Stimulated activated CD8-positive, alpha-beta memory T cell treated with anti-CD3 and anti-CD28 coated beads, Interleukin-7, amount 100 ng/mL, for 48 hours (primary cell): Measurements from ENCODE around the gene IFNK.

Experiments
- DNase-seq, 2 donors: peaks; one replicate each; pipeline ENCODE4 v3.0.0-alpha.2; 2020; ENCODE audit warnings: low read depth in 1 of 2; ENCODE audit errors: extremely low read depth in 1 of 2

Gene IFNK

GRCh38 chr9:27510780-27511179 is 13.3 kb upstream of the IFNK start:
- DNase-seq = no peak

DNA sequence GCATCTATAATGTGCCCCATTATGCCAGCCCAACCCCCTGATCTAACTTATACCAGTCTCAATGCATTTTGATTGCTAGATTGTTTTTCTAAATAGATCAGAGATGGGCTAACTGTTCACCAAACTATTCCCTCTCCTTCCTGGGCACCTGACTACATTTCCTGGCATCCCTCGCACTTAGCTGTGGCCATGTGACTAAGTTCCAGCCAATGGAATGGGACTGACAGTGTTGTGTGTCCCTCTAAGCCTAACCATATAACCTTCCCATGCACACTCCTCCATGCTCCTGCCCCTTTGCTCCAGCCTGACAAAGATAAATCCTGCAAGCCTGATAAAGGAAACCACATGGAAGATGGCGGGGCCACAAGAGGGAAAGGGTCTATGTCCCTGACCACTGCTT is 12.3 kb upstream of the IFNK start:
- no peak for DNase-seq

DNA sequence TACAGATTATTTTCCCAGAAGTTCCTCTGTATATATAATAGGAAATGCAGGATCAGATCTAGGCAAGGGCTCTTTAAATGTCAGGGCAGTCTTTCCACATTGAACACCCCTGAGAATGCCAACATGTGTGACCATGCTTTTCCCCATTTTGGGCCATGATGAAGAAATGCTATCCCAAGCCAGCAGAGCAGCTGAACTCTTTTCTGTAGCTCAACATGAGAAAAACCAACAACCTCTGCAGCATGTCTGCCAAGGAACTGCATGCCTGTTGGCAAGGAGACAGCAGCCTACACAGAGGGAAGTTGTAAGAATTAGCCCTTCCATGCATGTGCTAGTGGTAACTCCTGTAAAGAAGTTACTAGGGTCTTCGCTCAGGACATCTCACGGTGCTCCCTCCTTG is 9.5 kb upstream of the IFNK start:
- DNase-seq = no peak

GRCh38 chr9:27518006-27518405 is 6.1 kb upstream of the IFNK start:
- DNase-seq = no peak

DNA sequence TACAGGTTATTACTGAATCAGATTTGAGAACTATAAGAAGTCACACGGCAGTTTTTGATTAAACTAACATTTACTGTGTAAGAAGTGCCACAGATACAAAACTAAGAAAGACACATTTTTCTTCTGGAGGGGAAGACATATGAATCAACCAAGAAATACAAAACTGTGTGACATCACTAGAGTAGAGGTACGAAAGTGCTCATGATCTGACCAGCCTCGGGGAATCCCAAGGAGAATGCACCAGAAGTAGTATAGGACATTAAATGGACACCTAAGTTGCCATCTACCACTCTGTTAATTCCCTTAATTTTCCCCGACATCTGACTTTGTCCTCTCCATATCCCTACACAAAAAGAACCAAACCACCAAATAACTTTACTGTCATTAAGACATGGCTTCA is 5.3 kb upstream of the IFNK start:
- no peak for DNase-seq

GRCh38 chr9:27519466-27520465 is 4.3 kb upstream of the IFNK start:
- DNase-seq = no peak

DNA sequence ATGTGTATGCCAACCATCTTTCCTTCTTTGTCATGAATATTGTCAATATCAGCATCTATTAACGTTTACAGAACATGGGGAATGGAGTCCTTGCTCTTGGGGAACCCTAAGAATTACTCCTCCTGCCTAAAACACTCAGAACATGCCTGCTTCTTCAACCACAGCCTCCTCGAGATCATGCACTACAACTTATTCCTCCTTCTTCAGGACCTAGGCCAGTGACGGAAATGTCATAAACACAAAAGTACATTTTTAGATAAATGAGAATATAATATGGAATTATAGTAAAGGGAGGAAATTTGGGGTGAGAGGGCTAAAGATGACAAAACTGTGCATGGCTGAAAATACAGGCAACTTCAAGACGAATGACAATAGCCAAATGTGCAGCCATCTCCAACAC is 3.1 kb upstream of the IFNK start:
- DNase-seq = no peak

- DNase-seq = no peak
These were observed 949 bp upstream of the IFNK start for GRCh38 chr9:27523141-27523540.

- no peak for DNase-seq
These were observed 3.6 kb downstream of the IFNK start for GRCh38 chr9:27527702-27528075.

DNA sequence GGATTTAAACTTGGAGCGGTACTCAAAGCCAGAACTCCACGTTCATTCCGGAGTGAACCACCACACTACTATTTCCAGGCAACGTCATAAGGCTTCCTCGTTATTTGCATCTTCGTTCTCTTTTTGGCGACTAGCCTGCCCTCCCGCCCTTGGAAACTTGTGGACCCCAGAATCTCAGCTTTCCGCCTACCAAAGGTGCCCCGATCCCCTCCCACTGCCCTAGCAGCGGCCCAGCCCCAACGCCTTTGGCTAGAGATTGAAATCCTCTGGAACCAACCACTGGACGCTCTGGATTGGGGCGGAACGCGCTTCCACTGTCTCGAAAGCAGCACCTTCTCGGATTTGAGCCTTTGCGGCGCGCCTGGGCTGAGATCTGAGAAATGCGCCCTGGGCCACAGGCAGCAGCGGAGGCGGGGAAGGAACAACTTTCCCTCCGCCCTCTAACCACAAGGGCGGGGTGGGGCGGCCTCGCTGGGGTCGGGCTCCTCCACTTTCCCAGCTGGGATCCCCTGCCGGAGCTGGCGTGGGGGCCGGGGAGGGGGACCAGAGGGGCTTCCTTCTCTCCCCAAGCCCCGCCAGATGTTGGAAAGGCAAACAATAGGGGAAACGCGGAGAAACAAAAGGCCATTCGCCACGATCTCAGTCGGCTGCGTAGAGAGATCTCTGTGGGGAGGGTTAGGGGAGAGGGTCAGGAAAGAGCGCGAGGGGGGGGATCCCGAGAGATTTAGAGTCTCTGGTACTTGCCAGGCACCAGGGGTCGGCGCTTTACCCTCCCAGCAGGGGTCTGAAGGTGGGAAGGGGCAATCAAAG is 4.2 kb downstream of the IFNK start:
- DNase-seq = peak in 1 of 2 donors; percentile 30

DNA sequence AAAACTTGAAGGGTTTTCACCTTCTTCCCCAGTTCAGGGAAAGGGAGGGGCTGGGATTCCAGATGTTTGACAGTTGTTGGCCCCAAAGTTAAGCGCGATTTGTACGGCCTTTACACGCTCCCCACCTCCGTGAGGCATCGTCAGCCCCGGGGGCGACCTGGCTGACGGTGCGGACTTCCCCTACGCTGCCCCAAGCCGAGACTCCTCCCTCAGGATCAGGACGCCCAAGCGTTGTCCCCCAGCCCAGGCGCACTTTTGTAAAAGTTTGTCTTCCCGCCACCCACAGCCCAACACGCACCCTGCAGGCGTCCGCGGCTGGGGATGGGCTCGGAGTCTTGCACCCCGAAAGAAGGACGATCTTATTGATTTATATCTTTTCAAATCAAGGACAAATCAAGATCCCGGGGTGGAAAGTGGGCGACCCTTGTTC is 4.8 kb downstream of the IFNK start:
- DNase-seq = peak; percentile 37 to 44

GRCh38 chr9:27529316-27530278 is 5.5 kb downstream of the IFNK start, which contains the start of gene MOB3B:
TSS of gene MOB3B (minus strand) at chr9:27529814. CDS start at chr9:27455550, 74,264 bp downstream.
- peak; percentile 60 for DNase-seq

DNA sequence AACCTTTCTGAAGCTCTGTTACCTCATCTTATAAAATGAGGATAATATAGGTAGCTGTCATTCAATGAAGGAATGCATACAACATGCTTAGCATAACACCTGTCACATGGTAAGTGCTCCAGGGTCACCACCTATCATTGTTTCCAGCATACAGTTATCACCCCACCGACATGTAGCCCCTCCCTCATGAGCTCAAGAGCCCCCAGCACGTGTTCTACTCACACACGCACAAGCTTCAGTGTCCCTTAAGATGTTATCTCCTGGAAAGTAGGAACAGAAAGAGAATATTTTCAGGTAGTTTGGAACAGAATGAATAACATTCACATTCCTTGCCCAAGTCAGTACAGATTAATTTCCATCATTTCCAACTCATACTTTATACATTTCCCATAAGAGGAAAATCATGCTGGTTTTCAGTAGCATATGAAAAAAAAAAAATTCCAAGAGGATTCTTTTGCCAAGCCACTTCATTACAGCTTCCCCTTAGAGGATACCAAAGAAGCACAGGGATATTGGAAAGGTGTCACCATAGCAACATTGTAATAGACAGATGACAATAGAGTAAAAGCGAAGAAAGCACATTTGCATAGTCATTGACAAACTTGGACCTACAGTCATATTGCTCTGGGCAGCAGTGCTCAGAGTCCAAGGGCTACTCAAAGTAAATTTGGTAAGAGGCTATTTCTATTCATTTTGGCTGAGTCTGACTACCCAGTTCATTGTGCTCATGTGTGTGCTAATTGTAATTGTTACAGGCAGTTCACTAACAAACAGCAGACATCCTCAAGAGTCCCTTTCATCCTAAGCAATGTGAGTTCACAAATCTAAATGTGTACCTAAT is 7.0 kb downstream of the IFNK start:
- DNase-seq = no peak

DNA sequence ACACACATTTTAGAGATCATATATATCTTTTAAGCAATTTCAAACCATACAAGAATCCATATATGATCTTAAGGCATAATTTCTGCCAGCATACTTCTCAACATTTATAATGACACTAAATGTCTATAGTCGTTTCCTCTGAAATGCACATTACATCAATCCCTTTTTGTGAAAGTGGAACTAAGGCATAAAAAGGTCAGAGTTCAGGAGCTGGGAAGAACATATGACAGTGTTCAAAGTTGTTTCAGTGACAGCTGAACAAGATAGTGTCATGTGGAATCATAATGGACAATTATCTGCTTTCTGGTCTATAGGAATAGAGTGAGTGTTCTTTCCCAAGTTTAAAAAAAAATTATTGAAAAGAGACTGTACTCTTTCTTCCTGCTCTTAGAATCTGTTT is 8.0 kb downstream of the IFNK start:
- no peak for DNase-seq

GRCh38 chr9:27533311-27533710 is 9.2 kb downstream of the IFNK start:
- no peak for DNase-seq

DNA sequence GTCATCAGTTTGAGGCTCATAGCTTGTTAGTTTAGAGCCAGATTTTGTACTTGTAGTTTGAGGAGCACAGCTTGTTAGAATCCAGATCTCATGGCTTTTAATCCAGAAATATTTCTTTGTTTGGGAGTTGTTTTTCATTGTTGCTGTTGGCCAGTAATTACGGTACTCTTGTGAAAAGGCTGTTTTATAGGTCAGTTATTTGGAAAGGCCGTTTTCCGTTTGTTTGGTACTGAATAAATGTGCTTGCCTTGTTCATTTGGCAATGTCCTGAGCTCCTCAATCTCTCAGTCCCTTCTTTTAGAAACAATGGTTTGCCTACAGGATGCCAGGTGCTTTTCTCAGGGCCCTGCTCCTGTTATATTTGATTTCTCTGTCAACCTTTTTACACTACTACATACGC is 10.0 kb downstream of the IFNK start:
- no peak for DNase-seq

DNA sequence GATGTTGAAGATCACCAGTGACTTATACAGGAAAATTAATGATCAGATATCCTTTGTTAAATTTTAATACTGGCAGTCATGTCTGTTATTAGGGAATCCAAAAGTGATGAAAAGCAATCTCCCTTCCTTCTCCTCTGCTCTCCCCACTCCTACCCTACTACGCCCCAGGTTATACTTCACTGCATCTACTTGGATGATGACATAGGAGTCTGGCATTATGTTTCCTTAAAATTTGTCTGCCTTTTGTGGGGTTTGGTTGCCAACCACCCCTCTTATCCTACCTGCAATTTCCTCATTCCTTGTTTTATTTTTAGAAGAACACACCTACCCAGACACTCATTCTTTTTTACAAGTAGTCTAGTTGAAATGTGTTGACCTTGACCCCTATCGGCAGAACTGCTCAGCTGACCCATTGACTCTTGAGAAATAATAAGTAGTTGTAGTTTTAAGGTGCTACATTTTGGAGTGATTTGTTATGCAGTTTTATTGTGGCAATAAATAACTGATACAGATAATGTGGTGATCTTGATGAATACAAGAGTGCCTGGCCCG is 10.6 kb downstream of the IFNK start:
- DNase-seq = no peak

DNA sequence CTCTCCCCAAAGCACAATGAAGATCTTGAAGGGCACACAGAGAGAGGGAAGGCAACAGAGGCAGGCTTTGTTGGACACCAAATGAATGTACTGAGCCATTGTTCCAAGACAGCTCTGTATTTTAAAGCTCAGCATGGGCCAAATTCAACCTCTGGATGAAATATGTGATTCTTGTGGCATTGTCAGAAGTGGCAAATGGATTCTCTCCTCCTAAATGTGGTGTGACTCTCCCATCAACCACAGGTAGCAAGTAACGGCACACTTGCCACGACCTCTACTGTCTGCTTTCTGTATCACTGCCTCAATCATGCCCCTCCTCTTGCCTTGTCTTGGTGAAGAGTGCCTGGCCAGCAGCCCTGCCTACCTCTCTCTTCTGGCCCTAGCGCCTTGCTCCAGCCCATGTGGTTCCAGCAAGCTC is 11.6 kb downstream of the IFNK start:
- no peak for DNase-seq

DNA sequence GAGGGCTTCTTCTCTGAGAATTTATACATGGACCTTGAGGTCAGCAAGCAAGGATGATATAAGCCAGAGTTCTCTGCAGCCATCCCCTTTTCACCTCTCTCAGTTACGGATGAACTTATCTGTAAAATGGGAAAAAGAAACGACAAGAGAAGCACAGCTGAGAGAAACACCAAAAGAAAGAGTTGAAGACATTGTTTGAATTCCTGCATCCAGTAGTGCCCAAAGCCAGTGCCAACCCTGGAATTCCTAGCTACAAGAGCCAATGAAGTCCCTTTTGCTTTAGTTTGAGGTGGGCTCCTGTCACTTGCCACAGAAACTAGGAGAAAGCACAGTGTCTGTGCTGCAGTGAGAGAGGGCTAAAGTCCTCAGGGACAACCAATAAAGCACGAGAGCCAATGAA is 12.1 kb downstream of the IFNK start:
- no peak for DNase-seq
